ENCODE data around the gene PHACTR4. TPM values are rescaled to one million over a fixed set of nuclear protein-coding genes. Genes with fewer than 3 reads are reported as not detected.

The PHACTR4 gene
- total and polyA plus RNA-seq, 2 of the 4 experiments (the other 2 are of a cell fraction): 7.5 to 15.0 TPM

- no peak overlapping the region for H3K9ac ChIP-seq (ENCODE audit: low read depth, low read length)
- H4K8ac ChIP-seq (ENCODE audit: low read depth in 2 of 2, low read length in 2 of 2): no peak overlapping the region
- H4K5ac ChIP-seq (ENCODE audit: low read depth, low read length): no peak overlapping the region
- DNase-seq: no peak
- no peaks in the 10 kb centered on the region for H3K4me1 ChIP-seq (ENCODE audit: control insufficient read depth, insufficient read depth, low read length)
- CTCF ChIA-PET: no interaction called here
- no peak overlapping the region for H3K18ac ChIP-seq (ENCODE audit: low read depth, low read length)
- ATAC-seq (ENCODE audit: low read depth): no peak
- no peaks in the 10 kb centered on the region for H3K36me3 ChIP-seq (ENCODE audit: control insufficient read depth, insufficient read depth, low read length)
- H4K91ac ChIP-seq (ENCODE audit: insufficient read depth, low read depth, low read length): no peak overlapping the region
- no peaks in the 10 kb centered on the region for H3K9me3 ChIP-seq (ENCODE audit: control insufficient read depth, insufficient read depth, low read length)
- no peaks in the 10 kb centered on the region for H3K9me1 ChIP-seq (ENCODE audit: insufficient read depth, low read length)
- H3K14ac ChIP-seq (replicated peaks; ENCODE audit: low read depth, low read length): no peak overlapping the region
- in situ Hi-C loops (cut with MboI; ENCODE audit: low sequenced_read_pairs): no loop called here
- WGBS, 2 experiments (ENCODE audit: extremely low coverage in 2 of 2, insufficient read length in 1 of 2): no CpG with 5 or more reads among the region's 3 CpGs
- no peak overlapping the region for H2BK5ac ChIP-seq (ENCODE audit: low read depth, low read length, poor library complexity, severe bottlenecking)
- H3K23ac ChIP-seq (ENCODE audit: low read depth, low read length): no peak overlapping the region
- no peak overlapping the region for H3K4me2 ChIP-seq (ENCODE audit: low read depth, low read length)
- H3K4ac ChIP-seq (ENCODE audit: low read depth, low read length): no peak overlapping the region
- H2AFZ ChIP-seq (replicated peaks; ENCODE audit: low read length, poor library complexity): no peak overlapping the region
- dilution Hi-C loops (cut with HindIII; ENCODE audit: low sequenced_read_pairs, unreplicated experiment): no loop called here
- H3K79me1 ChIP-seq (ENCODE audit: low read depth in 1 of 2, low read length in 2 of 2): no peaks in the 10 kb centered on the region
- POLR2A ChIA-PET (ENCODE audit: unreplicated experiment): no interaction called here
- H2BK120ac ChIP-seq (ENCODE audit: low read depth, low read length): no peak overlapping the region
- TF ChIP-seq RCOR1 (IDR thresholded peaks at IDR 0.05; ENCODE audit: insufficient replicate concordance, low read length) (no peak), NFE2L2 (IDR thresholded peaks at IDR 0.05; ENCODE audit: low read depth, low read length) (no peak), USF2 (IDR thresholded peaks at IDR 0.05; ENCODE audit: low read depth, low read length) (no peak), POLR2A (IDR thresholded peaks at IDR 0.05; ENCODE audit: low read depth, low read length) (no peak), RFX5 (IDR thresholded peaks at IDR 0.05; ENCODE audit: low read depth, low read length) (no peak), MAFK (IDR thresholded peaks at IDR 0.05; ENCODE audit: low read depth, low read length) (no peak), CHD1 (IDR thresholded peaks at IDR 0.05; ENCODE audit: low read depth, low read length) (no peak), CTCF (conservative IDR thresholded peaks at IDR 0.05; ENCODE audit: low read depth, low read length) (no peak), FOS (IDR thresholded peaks at IDR 0.05; ENCODE audit: low read depth, low read length) (no peak), SMC3 (IDR thresholded peaks at IDR 0.05; ENCODE audit: low read depth, low read length) (no peak), RAD21 (IDR thresholded peaks at IDR 0.05; ENCODE audit: low read length) (no peak), BHLHE40 (IDR thresholded peaks at IDR 0.05; ENCODE audit: low read depth, low read length) (no peak), ELK1 (IDR thresholded peaks at IDR 0.05; ENCODE audit: borderline replicate concordance, low read depth, low read length) (no peak)
- no TSS peak for BruUV-seq (replicated peaks)
- no peak overlapping the region for H3K27ac ChIP-seq (ENCODE audit: insufficient read depth, low read length)
- H2AK5ac ChIP-seq (ENCODE audit: low read depth, low read length): no peak overlapping the region
- H2BK20ac ChIP-seq (ENCODE audit: low read depth, low read length): no peak overlapping the region
- H3K4me3 ChIP-seq (ENCODE audit: insufficient read depth, low read depth, low read length): no peak overlapping the region
- no peak overlapping the region for H2BK15ac ChIP-seq (ENCODE audit: low read depth, low read length)
- peaks cover 4% of the 10 kb centered on the region; the same call in 1 of the 2 replicates for H3K27me3 ChIP-seq (ENCODE audit: control insufficient read depth, insufficient read depth, low read length)
- intact Hi-C loops (cut with micrococcal nuclease): no loop called here
- no peaks in the 10 kb centered on the region for H4K20me1 ChIP-seq (ENCODE audit: insufficient read depth, low read length)
- H3K56ac ChIP-seq (ENCODE audit: extremely low read depth, insufficient read depth, low read length): no peak overlapping the region
- no peak overlapping the region for H2AK9ac ChIP-seq (replicated peaks; ENCODE audit: low read depth, low read length, poor library complexity)
Observed at GRCh38 chr1:28322194-28322593, 47.3 kb upstream of the PHACTR4 start.
